DND-41 (cell line): ENCODE measurements around the gene SLC23A2.

Experiments
- ATAC-seq: fragments of 200-7000 bp; cut with Tn5 transposase; 3 replicates; pipeline ENCODE4 v1.9.1; 2021; ENCODE audit warnings: low read depth; ENCODE audit not compliant: insufficient read depth
- DNase-seq: peaks from one replicate; pipeline ENCODE4 v3.0.0-alpha.2; 2020
- H2AFZ ChIP-seq: 2 replicates; pipeline ENCODE4 v1.6.0; 2012; ENCODE audit warnings: low read depth, low read length
- H3K27ac ChIP-seq: 2 replicates; pipeline ENCODE4 v1.5.1; 2012; ENCODE audit warnings: low read length, inconsistent platforms
- H3K27me3 ChIP-seq: fragments of 200-600 bp; sonication (generic); 2 replicates; pipeline ENCODE4 v1.6.0; 2012; ENCODE audit warnings: low read length, mild to moderate bottlenecking, inconsistent platforms; ENCODE audit not compliant: insufficient read depth, poor library complexity
- H3K36me3 ChIP-seq: 2 replicates; pipeline ENCODE4 v1.5.1; 2012; ENCODE audit warnings: low read length, inconsistent platforms; ENCODE audit not compliant: insufficient read depth
- H3K4me1 ChIP-seq: 2 replicates; pipeline ENCODE4 v1.5.1; 2012; ENCODE audit warnings: mild to moderate bottlenecking, low read length; ENCODE audit not compliant: insufficient read depth
- H3K4me2 ChIP-seq: 2 replicates; pipeline ENCODE4 v1.6.0; 2012; ENCODE audit warnings: mild to moderate bottlenecking, moderate library complexity, low read length, inconsistent platforms; ENCODE audit not compliant: insufficient read depth
- H3K4me3 ChIP-seq, 2 experiments: fragments of 200-600 bp in 1 of 2; shearing (Covaris generic) in 1 of 2; 2 replicates each; pipeline ENCODE4 v1.5.1; 2012 to 2016; ENCODE audit warnings: inconsistent platforms in 2 of 2, low read length in 2 of 2, mild to moderate bottlenecking in 2 of 2, low read depth in 1 of 2, moderate library complexity in 1 of 2
- H3K79me2 ChIP-seq: 2 replicates; pipeline ENCODE4 v1.6.0; 2012; ENCODE audit warnings: low read length, inconsistent platforms; ENCODE audit not compliant: insufficient read depth
- H3K9ac ChIP-seq: 2 replicates; pipeline ENCODE4 v1.6.0; 2012; ENCODE audit warnings: low read depth, mild to moderate bottlenecking, inconsistent platforms, low read length, moderate library complexity
- H3K9me3 ChIP-seq: 2 replicates; pipeline ENCODE4 v1.5.1; 2012; ENCODE audit warnings: low read length, moderate library complexity, mild to moderate bottlenecking, inconsistent platforms; ENCODE audit not compliant: insufficient read depth, severe bottlenecking
- H4K20me1 ChIP-seq: 2 replicates; pipeline ENCODE4 v1.6.0; 2012; ENCODE audit warnings: low read length; ENCODE audit not compliant: insufficient read depth
- CTCF ChIP-seq: IDR thresholded peaks from 2 replicates; pipeline ENCODE4 v1.5.1; 2012; ENCODE audit warnings: borderline replicate concordance, low read length, moderate library complexity, mild to moderate bottlenecking; ENCODE audit not compliant: poor library complexity, severe bottlenecking; ENCODE audit errors: extremely low read depth
- EZH2 ChIP-seq: IDR thresholded peaks from 3 replicates; pipeline ENCODE4 v1.6.1; 2012; ENCODE audit warnings: borderline replicate concordance, low read depth, mild to moderate bottlenecking, moderate library complexity, low read length, inconsistent platforms; ENCODE audit not compliant: severe bottlenecking

Gene SLC23A2

GRCh38 chr20:4904127-4904860, 97.0 kb downstream of the SLC23A2 start:
- no peak for TF ChIP-seq CTCF
- TF ChIP-seq EZH2 = no peak
- Histone ChIP-seq H3K9me3 (no peaks in the 10 kb centered on the region), H3K4me3 (no peak overlapping the region), H3K9ac (no peak overlapping the region), H2AFZ (no peak overlapping the region), H3K4me2 (no peak overlapping the region), H4K20me1 (no peaks in the 10 kb centered on the region; the same call in 1 of the 2 replicates), H3K79me2 (peaks cover 17% of the 10 kb centered on the region; the same call in 1 of the 2 replicates), H3K36me3 (peaks cover 48% of the 10 kb centered on the region), H3K27me3 (no peaks in the 10 kb centered on the region), H3K4me1 (no peaks in the 10 kb centered on the region), H3K27ac (no peak overlapping the region)
- ATAC-seq (no peak), DNase-seq (no peak)

GRCh38 chr20:4902788-4903187, 98.5 kb downstream of the SLC23A2 start:
- H2AFZ ChIP-seq = no peak overlapping the region
- no peak overlapping the region for H3K27ac ChIP-seq
- no peaks in the 10 kb centered on the region for H3K4me1 ChIP-seq
- no peaks in the 10 kb centered on the region for H3K27me3 ChIP-seq
- no peak overlapping the region for H3K4me2 ChIP-seq
- peaks cover 63% of the 10 kb centered on the region for H3K36me3 ChIP-seq
- H3K9ac ChIP-seq = no peak overlapping the region
- H3K9me3 ChIP-seq = no peaks in the 10 kb centered on the region
- H3K4me3 ChIP-seq = no peak overlapping the region
- ATAC-seq (no peak), DNase-seq (no peak)
- no peak for TF ChIP-seq CTCF
- TF ChIP-seq EZH2 = no peak
- peaks cover 11% of the 10 kb centered on the region; the same call in 1 of the 2 replicates for H4K20me1 ChIP-seq
- peaks cover 17% of the 10 kb centered on the region; the same call in 1 of the 2 replicates for H3K79me2 ChIP-seq

GRCh38 chr20:4901031-4901818, 100.1 kb downstream of the SLC23A2 start:
- H3K4me1 ChIP-seq = no peaks in the 10 kb centered on the region
- no peak overlapping the region for H3K9ac ChIP-seq
- H3K27ac ChIP-seq = no peak overlapping the region
- DNase-seq (no peak), ATAC-seq (no peak)
- H3K27me3 ChIP-seq = no peaks in the 10 kb centered on the region
- no peak overlapping the region for H2AFZ ChIP-seq
- no peak for TF ChIP-seq EZH2
- no peak for TF ChIP-seq CTCF
- H4K20me1 ChIP-seq = peaks cover 24% of the 10 kb centered on the region
- no peak overlapping the region for H3K4me3 ChIP-seq
- no peaks in the 10 kb centered on the region for H3K9me3 ChIP-seq
- H3K36me3 ChIP-seq = peaks cover 74% of the 10 kb centered on the region
- H3K79me2 ChIP-seq = peaks cover 11% of the 10 kb centered on the region; the same call in 1 of the 2 replicates
- no peak overlapping the region for H3K4me2 ChIP-seq
